ENCODE results near the gene SEC16A.

The SEC16A gene

DNA sequence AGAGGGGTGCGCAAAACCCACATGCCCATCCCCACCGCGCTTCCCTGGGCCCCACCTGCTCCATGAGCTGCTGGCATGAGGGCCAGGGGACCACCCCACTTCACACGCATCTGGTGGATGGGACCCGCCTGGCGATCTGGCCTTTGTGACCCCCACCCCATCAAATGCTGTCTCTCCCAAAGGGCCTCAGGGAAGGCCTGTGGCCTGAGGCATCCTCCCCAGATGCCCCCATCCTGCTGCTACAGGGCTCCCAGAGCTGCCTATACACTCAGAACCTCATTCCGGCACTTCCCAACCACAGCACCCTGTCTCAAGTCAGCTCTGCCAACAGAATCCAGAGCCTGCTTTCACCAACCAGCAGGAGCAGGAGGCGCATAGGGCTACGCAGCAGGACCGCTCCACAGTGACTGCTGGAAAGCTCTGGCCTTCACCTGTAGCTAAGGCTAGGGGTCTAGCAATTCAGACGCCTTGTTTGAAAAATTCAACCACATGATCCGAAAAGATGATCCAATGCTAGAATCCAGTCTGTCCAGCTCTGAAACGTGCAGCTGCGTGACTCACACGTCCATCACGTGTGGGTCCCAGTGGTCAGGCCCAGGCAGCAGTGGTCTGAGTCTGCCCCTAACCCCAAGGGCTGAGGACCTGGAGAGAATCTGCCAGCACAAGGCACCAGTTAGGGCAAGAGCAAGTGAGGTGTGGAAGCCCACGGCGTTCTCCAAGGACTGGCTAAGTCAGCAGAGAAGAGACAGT, 81.5 kb downstream of the SEC16A start:
- FAIRE-seq: no peak

DNA sequence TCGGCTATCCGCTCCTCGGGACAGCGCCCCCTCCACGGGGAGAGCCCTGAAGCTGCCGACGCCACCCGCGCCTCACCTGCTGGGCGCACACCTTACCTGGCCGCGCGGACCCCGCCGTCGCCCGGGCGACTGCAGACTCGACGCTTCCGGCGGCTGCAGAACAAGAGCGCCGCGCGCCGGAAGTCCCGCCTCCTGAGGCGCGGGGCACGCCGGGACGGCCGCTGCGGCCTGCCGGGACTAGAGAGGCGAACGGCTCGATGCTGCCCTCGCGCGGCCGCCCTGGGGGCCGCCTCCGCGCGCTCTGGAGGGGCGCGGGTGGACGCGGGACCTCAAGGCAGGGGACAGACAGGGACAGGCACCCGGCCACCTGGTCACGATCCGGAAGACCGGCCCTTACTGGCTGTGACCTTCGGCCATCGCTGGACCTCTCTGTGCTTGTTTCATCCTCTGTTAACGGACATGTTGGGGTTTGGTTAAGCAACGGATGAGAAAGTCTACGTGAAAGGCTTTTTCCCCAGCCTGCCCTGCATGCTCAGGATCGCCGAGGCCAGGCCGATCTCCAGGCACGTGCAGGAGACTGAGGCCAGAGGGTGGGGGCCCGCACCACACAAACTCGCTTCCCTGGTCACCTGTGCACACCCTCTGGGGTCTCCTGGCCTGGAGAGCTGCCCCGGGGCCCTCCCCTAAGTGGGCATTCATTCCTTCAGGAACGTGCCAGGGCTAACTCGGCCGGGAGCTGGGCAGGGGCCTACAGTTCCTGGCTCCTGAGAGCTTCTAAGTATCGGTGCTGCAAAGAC, 82.6 kb downstream of the SEC16A start, which contains the start of gene SNAPC4:
Gene SNAPC4, minus strand, starts transcription at position 133 of the 797 bp plus-strand sequence. CDS start 1,742 bp downstream, outside the sequence.
- DNase-seq (ENCODE audit: low spot score) (peak; percentile 98), FAIRE-seq (peak; percentile 88)

More for the DNA sequence above, 81.5 kb downstream of the SEC16A start:
- DNase-seq (ENCODE audit: low spot score): no peak

- peak; percentile 17 for DNase-seq (ENCODE audit: low spot score)
- FAIRE-seq: no peak
Measured at GRCh38 chr9:136399176-136400037, 83.4 kb downstream of the SEC16A start.

- FAIRE-seq (no peak), DNase-seq (ENCODE audit: low spot score) (no peak)
Measured at GRCh38 chr9:136398286-136398685, 84.6 kb downstream of the SEC16A start.

DNA sequence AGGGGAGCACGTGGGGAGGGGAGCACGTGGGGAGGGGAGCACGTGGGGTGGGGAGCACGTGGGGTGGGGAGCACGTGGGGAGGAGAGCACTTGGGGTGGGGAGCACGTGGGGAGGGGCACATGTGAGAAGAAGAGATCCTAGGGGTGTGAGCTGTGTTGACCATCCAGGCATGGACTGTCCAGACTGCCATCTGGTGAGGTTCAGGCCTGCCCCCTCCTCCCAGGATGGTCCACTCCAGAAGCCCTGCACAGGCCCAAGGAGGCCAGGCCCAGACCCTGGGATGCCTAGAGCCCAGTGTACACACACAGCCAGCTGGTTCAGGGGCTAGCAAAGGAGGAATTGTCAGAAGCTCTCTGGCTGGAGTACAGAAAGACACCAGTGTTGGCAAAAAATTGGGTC, 85.2 kb downstream of the SEC16A start:
- FAIRE-seq: no peak

GRCh38 chr9:136396219-136396515, 86.7 kb downstream of the SEC16A start:
- no peak for FAIRE-seq

More for the DNA sequence above, 85.2 kb downstream of the SEC16A start:
- DNase-seq (ENCODE audit: low spot score): no peak

GRCh38 chr9:136395345-136396218, 87.3 kb downstream of the SEC16A start:
- FAIRE-seq: no peak

More at GRCh38 chr9:136396219-136396515, 86.7 kb downstream of the SEC16A start:
- no peak for DNase-seq (ENCODE audit: low spot score)

GRCh38 chr9:136395020-136395340, 87.9 kb downstream of the SEC16A start:
- DNase-seq (ENCODE audit: low spot score) (no peak), FAIRE-seq (no peak)

More at GRCh38 chr9:136395345-136396218, 87.3 kb downstream of the SEC16A start:
- no peak for DNase-seq (ENCODE audit: low spot score)

DNA sequence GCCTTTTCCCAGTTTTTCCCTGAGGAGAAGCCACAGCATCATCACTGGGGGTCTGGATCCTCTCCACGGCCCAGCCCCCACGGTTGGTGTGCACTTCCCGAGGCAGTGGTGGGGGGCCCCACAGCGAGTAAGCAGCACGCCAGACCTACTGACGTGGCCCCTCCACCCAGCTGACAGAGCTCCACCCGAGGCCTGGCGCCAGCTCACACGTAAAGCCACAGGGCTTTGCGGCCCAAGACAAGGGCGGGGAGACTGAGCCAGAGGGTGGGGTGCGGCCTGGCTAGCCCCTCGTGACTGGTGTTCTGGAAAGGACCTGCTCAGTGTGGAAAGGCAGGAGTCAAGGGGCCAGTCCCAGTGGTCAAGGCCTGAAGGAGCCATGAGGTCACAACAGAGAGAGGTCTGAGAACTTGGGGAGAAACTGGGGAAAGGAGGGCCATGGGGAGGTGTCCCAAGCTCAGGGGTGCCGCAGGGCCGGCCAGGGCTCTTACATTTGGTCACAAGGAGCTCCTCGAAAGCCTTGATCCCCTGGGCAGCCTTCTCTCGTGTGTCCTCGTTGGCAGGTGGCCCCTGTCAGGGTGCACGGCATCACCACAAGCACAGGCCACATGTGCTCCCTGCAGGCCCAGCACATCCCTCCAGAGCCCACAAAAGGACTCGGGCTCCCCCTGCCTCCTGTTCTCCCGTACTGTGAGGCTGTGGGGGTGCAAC, 88.4 kb downstream of the SEC16A start:
- FAIRE-seq (no peak), DNase-seq (ENCODE audit: low spot score) (no peak)

GRCh38 chr9:136393531-136393930, 89.3 kb downstream of the SEC16A start:
- FAIRE-seq (no peak), DNase-seq (ENCODE audit: low spot score) (no peak)

GRCh38 chr9:136392538-136393449, 90.0 kb downstream of the SEC16A start:
- no peak for FAIRE-seq
- no peak for DNase-seq (ENCODE audit: low spot score)

DNA sequence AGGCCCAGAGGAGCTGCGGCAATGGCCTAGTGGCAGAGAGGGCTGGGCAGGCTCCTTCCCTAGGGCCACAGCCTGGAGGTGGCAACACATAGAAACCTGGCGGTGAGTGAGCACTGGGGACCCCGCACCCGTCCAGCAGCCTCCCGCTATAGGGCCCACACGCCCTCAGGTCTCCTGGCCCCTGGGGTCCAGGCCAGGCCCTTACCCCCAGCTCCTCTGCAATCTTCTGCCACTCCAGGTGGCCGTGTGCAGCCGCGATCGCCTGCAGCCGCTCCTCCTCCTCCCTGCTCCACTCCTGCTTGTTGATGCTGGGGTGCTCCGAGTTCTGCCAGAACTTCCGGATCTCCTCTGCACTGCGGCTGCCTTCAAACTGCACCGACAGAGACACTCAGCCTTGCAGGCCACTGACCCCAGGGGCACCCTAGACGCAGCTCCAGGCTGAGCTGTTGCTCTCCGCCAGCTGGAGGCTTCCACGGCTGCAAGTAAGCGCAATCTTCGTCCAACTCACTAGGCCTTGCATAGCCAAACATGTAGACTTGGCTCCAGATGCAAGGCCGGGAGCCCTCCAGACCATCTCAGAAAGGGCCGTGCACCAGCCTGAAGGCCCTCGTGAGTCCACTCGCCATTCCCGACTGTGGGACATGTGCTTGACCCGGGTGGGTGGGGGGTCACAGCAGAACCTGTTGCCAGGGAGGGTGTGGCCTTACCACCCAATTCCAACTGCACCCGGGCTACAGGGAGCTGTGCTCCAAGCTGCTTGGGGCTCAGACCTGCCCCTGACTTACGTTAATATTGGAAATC, 90.9 kb downstream of the SEC16A start:
- FAIRE-seq: no peak
- no peak for DNase-seq (ENCODE audit: low spot score)
